HG03097 (cell line): ENCODE results near the gene MAN2B1.
"Not testable (repeated sequence)": the region's sequence is repeated elsewhere in the genome, so short reads cannot be mapped to it uniquely, and the experiment has no call there.

Experiments used
- ATAC-seq: cut with Tn5 transposase; IDR thresholded peaks from one replicate; pipeline ENCODE4 v1.9.1; 2021; ENCODE audit not compliant: unreplicated experiment, low FRiP score

The MAN2B1 gene

DNA sequence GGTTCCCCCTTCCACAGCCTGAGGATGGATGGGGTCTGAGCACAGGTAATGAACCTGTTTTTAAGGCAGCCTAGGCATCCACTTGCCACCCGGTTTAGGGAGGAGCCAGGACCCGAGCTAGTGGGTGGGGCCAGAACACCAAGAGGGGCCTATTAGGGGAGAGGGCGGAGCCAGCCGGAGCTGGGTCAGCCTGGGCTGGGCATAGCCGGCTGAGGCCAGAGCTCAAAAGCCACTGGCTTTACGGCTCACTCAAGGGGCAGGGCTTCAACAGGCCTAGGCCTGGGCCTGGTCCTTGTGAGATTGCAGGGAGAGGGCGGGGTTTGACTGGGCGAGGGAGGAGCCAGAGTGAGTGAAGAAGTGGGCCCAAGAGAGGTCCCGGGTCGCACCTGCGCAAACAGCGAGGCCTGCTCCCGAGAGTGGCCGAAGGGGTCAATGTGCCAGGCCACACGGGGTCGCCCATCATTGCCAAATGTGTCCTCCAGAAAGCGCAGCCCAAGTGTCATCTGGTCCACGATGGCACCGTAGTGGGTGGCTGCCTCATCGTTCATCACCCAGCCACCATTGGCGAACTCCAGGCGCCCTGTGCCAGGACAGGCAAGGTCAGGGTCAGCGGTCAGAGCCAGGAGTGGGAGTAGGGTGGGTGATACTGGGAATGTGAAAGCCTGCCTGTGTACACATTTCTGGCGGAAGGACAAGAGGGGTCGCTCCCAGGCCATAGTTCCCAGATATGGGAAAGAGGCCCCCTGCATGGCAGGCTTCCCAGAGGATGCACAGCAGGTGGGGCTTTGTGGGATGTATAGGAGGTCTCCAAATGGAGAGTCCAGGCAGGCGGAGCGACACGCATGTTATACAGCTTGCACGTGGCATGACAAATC, 1.9 kb downstream of the MAN2B1 start:
- no peak for ATAC-seq

DNA sequence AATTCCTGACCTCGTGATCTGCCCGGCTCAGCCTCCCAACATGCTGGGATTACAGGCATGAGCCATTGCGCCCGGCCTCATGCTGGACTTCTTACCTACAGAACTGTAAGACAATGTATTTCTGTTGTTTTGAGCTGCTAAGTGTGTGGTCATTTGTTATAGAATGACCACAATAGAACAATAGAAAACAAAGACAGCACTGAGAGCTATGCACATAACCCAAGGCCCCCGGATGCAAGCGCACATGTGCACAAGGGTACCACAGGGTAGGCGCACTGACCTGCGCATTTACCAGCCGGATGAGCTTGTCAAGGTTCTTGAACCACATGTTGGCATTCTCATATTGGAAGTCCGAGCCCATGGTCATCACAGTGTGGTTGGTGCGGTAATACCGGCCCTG, 5.6 kb downstream of the MAN2B1 start:
- ATAC-seq: no peak

DNA sequence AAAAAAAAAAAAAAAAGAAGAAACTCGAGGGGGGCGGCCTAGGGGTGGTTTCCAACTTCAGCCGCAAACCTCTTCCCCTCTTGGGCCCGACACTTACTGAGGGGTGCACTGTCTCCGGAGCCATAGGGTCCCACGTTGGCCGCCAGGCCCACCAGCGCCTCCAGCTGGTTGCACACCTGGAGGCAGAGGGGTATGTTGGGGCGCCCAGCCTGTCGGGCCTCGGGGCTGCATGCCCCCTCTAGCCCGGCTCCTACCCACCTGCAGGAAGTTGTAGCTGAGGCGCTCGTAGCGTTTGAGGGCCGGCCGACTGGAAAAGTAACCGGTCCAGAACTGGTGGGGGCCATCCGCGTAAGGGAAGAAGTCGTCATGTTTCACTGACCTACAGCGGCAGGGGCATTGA, 8.6 kb downstream of the MAN2B1 start:
- no peak for ATAC-seq

DNA sequence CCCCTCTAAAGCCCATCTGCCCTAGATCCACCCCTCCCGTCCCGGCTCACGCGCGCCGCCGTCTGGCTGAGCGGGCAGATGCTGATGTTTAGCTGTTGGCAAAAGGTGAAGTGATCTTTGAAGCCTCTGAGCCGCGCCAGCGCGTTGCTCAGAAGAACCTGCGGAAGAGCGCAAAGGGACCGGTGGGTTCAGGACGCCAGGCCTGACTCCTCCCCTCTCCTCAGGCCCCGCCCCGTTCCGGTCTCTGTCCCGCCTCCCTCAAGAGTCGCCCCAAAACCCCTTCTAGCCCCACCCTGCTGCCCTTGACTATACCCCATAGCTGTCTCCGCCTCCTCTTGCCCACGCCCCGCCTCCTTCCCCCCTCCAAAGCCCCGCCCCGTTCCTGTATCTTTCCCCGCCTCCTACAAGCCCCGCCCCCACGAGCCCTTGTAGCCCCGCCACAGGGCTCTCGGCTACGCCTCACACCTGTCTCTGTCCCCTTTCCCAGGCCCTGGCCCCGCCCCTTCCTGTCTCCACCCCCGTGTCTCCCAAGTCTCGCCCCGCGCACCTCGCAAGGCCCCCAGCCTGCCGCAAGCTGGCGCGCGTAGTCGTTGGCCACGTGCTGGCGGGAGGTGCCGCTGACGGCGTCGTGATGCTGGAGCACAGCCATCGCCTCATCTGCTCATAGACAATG, 9.5 kb downstream of the MAN2B1 start:
- no peak for ATAC-seq

DNA sequence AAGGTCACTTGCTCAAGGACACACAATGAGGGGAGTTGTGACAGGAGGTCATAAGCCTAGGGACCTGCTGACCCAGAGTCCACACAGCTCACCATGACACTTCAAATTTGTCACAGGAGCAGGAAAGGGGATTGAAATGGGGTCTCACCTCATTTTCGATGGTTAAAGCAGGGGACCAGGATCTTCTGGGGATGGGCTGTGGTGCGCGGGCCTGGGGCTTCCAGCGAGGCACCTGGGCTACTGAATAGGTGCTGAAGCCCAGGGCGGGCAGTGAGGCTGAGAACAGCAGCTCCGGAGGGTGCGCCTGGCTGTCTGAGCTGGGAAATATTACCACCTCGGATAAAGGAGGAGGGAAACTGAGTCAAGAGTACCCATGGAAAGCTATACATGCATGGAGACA, 11.0 kb downstream of the MAN2B1 start:
- no peak for ATAC-seq

DNA sequence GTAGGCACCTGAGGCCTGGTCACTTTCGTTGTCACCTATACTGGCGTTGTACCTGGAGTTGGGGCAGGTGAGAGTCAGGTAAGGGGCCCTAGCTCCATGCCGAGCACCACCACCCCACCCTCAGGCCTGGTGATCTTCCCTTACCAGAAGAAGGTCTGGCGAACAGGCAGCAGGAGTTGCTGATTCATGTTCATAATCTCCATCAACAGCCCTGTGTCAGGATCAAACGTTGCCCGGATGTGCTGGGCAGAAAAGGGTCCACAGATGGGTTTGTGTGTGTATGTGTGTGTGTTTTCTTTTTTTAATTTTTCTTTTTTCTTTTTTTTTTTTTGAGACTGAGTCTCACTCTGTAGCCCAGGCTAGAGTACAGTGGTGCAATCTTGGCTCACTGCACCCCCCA, 14.3 kb downstream of the MAN2B1 start:
- ATAC-seq: no peak

DNA sequence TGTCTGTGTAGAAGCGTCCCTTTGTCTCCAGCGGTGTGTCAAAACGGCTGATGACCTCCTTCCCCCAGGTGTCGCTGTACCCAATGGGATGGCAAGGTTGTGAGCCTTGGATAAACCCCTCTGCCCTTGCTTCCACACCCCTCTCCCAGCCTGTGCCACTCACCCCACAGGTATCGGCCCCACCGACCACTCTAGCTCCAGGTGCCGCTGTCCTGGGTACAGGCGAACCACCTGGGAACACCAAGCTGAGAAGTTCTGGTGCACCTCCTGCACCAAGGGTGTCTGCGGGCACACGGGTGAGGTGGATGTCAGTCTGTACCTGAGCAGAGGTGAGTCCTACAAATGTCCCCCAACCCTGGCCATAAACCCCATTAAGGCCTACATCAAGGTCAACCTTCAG, 16.6 kb downstream of the MAN2B1 start:
- no peak for ATAC-seq

DNA sequence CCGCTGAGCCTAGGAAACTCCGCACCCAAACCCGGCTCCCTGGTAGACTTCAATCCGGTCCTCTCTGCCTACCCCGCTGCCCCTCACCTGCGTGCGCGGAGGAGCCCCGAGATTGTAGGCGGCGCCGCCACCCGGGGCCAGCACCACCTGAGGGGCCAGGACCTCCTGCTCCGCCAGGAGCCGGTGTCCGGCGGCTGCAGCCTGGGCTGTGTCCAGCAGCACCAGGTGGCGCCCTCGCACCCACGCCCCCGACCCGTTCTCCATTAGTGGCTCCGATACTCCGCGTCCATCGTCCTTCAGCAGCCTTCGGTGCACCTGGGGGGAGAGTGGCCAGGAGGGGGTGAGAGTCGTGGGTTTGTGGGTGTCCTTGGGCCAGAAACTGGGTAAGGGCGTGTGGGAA, 18.5 kb downstream of the MAN2B1 start:
- no peak for ATAC-seq

DNA sequence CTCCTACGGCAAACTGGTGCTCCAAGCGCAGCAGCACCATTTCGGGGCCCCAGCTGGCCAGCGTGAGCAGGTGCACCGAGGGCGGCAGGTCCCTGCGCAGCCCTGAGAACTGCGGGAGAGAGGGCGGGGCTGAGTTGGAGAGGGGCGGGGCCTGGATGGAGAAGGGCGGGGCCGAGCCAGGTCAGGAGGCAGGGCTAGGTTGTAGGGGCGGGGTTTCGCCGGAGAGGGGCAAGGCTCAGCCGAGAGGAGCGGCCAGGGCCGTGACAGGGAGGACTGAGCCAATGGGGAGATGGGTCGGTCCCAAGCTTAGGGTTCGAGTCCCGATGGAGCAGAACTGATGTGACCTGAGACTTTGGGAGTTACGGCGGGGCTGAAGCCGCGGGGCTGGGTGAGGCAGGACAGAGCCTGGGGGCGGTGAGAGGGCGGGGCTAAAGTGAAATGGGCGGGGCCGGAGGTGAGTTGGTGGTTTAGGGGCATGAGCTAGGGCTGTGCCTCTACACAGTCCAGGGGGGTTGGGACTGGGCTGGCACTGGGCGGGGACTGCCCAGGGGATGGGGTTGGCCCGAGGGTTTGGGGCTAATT, 19.0 kb downstream of the MAN2B1 start:
- ATAC-seq: no peak

DNA sequence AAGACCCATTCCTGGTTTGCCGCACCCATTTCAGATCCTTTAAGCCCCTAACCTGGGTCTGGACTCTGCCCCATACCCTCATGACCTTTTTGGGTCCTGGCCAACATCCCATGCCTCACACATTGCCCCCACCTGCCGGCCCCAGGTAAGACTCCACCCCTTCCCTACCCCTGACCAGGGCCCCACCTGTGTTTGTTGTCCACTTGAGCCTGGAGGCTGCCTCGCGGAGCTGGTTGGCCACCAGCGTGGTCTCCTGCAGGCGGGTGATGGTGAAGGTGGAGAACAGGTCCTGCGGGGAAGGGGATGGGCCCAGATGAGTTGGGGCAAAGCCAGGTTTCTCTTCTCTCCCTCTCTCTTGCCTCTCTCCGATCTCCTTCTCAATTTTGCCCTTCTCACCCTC, 19.5 kb downstream of the MAN2B1 start:
- ATAC-seq: no peak

DNA sequence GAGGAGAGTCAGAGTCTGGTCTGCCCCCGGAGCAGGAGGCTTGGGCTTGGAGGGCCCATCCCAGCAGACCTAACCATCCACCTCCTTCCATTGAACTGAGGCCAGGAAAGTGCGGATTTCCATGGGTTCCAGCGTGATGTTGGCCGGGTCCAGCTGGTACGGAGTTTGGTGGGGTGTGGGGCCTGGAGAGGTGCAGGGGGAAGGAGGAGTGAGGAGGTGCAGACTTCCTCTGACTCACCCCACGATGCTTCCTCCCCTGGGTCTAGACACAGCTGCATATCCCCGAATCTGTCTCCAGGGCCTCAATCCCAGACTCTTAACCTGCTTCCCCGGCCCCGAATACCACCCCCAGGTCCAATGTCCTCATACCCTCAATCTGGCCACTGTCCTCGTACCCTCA, 20.0 kb downstream of the MAN2B1 start:
- ATAC-seq: no peak

DNA sequence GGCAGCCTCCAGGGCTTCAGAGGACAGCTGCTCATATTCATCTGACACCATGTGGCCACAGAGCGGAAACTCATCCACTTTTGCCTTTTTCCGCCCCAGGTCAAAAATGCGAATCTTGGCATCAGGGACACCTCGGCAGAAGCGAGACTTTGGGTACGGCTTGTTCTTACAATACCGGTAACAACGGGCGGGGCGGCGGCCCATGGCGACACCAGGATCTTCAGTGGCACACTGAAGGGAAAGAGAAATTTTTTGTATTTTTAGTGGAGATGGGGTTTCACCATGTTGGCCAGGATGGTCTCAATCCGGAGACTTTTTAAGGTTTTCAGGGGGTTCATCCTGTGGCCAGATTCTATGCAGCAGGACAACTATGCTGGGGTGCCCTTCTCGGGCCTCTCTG, 22.8 kb downstream of the MAN2B1 start:
- not testable (repeated sequence) for ATAC-seq

DNA sequence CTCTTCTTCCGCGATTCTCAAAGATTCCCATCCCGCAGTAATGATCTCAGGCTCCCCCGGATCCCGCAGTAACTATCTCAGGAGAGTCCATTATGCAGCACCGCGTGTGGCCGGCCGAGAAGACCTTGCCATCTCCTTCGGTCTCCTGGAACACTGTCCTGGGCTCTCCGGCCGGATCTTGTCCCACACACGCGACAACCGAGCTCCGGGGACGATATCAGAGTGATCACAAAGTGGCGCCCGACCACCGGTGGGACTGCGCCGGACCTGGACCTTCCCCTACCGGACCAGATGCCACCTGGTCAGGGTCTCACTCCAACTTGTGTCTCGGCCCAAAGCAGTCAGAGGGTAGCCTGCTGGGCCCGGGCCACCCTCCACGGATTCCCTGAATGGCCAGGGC, 24.0 kb downstream of the MAN2B1 start:
- no peak for ATAC-seq

DNA sequence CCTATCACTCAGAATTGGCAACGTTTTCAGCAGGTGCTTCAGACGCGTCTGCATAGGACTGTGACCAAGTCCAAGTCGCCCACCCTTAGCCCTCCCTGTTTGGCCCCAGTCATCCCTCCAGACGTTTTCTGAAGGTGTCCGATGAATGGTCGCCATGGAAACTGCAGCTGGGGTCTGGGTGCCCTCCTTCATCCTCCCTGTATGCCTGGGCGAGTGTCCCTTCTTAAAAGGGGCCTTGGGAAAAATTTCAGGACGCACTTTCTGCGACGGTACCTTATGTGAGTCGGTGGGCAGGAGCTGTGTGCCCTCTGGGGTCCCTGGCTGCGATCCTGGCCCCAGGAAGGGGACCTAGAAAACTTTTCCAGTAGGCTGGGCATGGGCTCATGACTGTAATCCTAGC, 25.1 kb downstream of the MAN2B1 start:
- no peak for ATAC-seq

DNA sequence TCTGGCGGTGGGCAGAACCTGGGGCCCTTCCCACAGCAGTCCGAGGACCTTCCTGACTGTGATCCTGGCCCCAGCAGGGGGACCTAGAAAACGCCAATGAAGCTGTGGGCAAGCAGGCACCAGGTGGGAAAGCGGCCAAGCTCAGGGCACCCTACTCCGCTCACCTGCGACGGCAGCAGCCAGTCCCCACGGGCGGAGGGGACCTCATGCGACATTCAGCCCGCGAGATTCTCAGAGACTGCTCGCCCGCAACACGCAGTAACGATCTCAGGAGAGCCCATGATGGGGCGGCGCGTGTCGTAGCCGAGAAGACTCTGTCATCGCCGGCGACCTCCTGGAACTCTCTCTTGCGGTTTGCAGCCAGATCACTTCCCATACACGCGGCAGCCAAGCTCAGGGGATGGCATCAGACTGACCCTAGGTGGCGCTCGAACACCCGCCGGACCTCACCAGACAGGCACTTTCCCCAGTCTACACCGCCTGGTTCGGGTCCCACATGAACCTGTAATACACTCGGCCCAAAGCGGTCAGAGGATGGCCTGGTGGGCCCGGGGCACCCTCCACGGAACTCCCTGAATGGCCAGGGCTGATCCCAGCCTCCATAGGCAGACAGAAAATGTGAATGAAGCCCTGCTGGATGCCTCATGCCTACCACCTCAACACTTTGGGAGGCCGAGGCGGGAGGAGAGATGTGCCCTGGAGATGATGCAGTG, 26.5 kb downstream of the MAN2B1 start:
- no peak for ATAC-seq

DNA sequence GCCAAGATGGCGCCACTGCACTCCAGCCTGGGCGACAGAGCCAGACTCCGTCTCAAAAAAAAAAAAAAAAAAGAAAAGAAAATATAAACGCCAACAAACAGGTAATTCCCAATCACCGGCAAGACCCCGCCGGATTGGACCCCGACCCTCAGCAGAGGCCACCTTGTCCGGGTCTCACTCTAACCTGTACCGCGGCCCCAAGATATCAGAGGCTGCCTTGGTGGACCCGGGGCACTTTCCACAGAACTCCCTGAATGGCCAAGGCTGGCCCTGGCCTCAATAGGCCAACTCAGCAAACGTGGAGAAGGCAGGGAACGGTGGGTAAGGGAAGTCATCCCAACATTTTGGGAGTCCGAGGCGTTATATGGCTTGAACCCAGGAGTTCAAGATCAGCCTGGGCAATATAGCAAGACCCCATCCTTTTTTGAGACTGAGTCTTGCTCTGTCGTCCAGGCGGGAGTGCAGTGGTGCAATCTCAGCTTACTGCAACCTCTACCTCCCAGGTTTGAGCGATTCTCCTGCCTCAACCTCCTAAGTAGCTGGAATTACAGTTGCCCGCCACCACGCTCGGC, 27.8 kb downstream of the MAN2B1 start:
- no peak for ATAC-seq

DNA sequence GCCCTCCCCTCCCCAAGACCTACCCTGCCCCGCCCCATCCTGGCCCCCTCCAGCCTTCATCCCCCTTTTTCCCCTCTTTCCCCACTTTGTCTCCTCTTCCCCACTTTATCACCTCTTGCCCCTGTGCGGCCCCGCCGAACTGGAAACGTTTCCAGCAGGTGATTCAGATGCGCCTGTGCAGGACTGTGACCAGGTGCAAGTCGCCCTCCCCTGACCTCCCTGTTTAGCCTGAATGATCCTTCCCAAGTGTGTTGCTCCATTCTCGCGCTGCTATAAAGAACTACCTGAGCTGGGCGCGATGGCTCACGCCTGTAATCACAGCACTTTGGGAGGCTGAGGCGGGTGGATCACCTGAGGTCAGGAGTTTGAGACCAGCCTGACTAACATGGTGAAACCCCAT, 29.9 kb downstream of the MAN2B1 start:
- ATAC-seq: no peak

DNA sequence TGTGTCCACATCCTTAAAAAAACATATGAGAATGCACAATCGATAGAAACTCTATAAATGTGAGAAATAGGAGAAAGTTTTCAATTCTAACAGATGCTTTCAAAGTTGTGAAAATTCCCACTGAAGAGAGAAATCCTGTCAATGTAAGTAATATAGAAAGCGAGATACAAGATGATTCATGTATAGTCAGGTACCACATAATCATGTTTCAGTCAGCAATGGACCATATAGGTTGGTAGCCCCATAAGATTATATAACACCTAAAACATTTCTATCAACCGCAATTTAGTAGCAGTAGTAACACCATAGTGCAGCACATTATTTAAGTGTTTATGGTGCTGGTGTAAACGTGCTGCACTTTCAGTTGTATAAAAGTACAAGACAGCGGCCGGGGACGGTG, 37.3 kb downstream of the MAN2B1 start:
- ATAC-seq: no peak

DNA sequence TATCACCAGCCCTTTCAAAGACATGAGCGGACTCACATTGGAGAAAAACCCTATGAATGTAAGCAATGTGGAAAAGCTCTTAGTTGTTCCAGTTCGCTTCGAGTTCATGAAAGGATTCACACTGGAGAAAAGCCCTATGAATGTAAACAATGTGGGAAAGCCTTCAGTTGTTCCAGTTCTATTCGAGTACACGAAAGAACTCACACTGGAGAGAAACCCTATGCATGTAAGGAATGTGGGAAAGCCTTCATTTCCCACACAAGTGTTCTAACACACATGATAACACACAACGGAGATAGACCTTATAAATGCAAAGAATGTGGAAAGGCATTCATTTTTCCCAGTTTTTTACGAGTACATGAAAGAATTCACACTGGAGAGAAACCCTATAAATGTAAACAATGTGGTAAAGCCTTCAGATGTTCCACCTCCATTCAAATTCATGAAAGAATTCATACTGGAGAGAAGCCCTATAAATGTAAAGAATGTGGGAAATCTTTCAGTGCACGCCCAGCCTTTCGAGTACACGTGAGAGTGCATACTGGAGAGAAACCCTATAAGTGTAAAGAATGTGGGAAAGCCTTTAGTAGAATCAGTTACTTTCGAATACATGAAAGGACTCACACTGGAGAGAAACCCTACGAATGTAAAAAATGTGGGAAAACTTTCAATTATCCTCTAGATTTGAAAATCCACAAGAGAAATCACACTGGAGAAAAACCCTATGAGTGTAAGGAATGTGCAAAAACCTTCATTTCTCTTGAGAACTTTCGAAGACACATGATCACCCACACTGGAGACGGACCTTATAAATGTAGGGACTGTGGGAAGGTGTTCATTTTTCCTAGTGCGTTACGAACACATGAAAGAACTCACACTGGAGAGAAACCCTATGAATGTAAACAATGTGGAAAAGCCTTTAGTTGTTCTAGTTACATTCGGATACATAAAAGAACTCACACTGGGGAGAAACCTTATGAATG, 38.2 kb downstream of the MAN2B1 start:
- no peak for ATAC-seq

DNA sequence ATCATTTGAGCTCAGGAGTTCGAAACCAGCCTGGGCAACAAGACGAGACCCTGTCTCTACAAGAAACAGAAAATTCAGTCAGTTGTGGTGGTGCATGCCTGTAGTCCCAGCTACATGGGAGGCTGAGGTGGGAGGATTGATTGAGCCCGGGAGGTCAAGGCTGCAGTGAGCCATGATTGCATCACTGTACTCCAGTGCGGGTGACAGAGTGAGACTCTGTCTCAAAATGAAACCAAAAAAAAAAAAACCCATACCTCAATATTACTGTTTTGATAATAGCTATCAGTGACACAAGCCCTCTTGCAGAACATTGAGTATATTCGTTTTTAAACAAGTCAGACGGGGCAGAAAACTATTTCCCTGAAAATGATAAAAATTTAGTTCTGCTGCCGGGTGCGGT, 39.6 kb downstream of the MAN2B1 start:
- no peak for ATAC-seq
